Ascending aorta (tissue), 2 donors: Measurements from ENCODE around the gene ANKMY1. TPM values are rescaled to one million over a fixed set of nuclear protein-coding genes. Genes with fewer than 3 reads are reported as not detected.
A peak's percentile ranks its signal among the peaks of the same experiment; 100 is the strongest.

ENCODE experiments used
- DNase-seq, 2 donors: peaks; one replicate each; pipeline ENCODE4 v3.0.0-alpha.2; 2019; ENCODE audit warnings: low spot score in 2 of 2
- H3K27ac ChIP-seq, 2 donors: fragments of 200-600 bp; sonication (generic); one replicate each; pipeline ENCODE4 v1.5.1; 2016 to 2017; ENCODE audit warnings: mild to moderate bottlenecking in 1 of 2
- H3K27me3 ChIP-seq: fragments of 200-600 bp; sonication (generic); one replicate; pipeline ENCODE4 v1.5.1; 2017
- H3K36me3 ChIP-seq, 2 donors: fragments of 200-600 bp; sonication (generic); one replicate each; pipeline ENCODE4 v1.5.1; 2016
- H3K4me1 ChIP-seq, 2 donors: fragments of 200-600 bp; sonication (generic); one replicate each; pipeline ENCODE4 v1.5.1; 2016 to 2017; ENCODE audit warnings: mild to moderate bottlenecking in 1 of 2
- H3K4me3 ChIP-seq, 2 donors: fragments of 200-600 bp; sonication (generic); one replicate each; pipeline ENCODE4 v1.5.1; 2016 to 2017; ENCODE audit warnings: mild to moderate bottlenecking in 1 of 2
- H3K9me3 ChIP-seq, 2 donors: fragments of 200-600 bp; sonication (generic); one replicate each; pipeline ENCODE4 v1.5.1; 2016
- CTCF ChIP-seq, 3 experiments: fragments of 200-600 bp in 2 of 3; fragments of 450-650 bp in 1 of 3; sonication (generic) in 2 of 3; IDR thresholded peaks; one replicate each; pipeline ENCODE4 v1.5.1; 2016 to 2019; ENCODE audit warnings: antibody characterized with exemption in 3 of 3, mild to moderate bottlenecking in 1 of 3, moderate library complexity in 1 of 3
- intact Hi-C: fragments of 100-400 bp; cut with DNase I; formaldehyde crosslinking; loops from one replicate; pipeline ENCODE4 v1.15.1; 2023
- total RNA-seq: library from RNA; depleted of rRNA; stranded (reverse); fragments of >200 nt; gene quantifications from one replicate; pipeline ENCODE4 v1.1.0, GENCODE V29; 2016

Gene ANKMY1
- total RNA-seq, 1 donor from 2014 or later, result 14.4 TPM

- no peak overlapping the region for H3K4me3 ChIP-seq
- DNase-seq, result peak in 1 of 2 donors; percentile 30
- H3K27me3 ChIP-seq, result no peaks in the 10 kb centered on the region
- no peak overlapping the region for H3K27ac ChIP-seq
- no peaks in the 10 kb centered on the region for H3K9me3 ChIP-seq
- intact Hi-C loops, result no loop called here
- peaks cover 0 to 28% of the 10 kb centered on the region in 2 donors for H3K36me3 ChIP-seq
- no peak for TF ChIP-seq CTCF (IDR thresholded peaks at IDR 0.05)
- H3K4me1 ChIP-seq, result no peaks in the 10 kb centered on the region
These were observed 47.1 kb downstream of the ANKMY1 start for GRCh38 chr2:240510513-240511210.

- DNase-seq, result peak in 1 of 2 donors; percentile 12
- no peak overlapping the region for H3K27ac ChIP-seq
- no peaks in the 10 kb centered on the region for H3K27me3 ChIP-seq
- intact Hi-C loops, result no loop called here
- TF ChIP-seq CTCF (IDR thresholded peaks at IDR 0.05), result no peak
- H3K4me1 ChIP-seq, result no peaks in the 10 kb centered on the region
- no peak overlapping the region for H3K4me3 ChIP-seq
- no peaks in the 10 kb centered on the region for H3K9me3 ChIP-seq
- peaks cover 0 to 28% of the 10 kb centered on the region in 2 donors for H3K36me3 ChIP-seq
These were observed 47.9 kb downstream of the ANKMY1 start for GRCh38 chr2:240509667-240510512.

- Histone ChIP-seq H3K4me3 (no peak overlapping the region), H3K9me3 (no peaks in the 10 kb centered on the region), H3K36me3 (peaks cover 0 to 28% of the 10 kb centered on the region in 2 donors), H3K27ac (no peak overlapping the region), H3K4me1 (no peaks in the 10 kb centered on the region), H3K27me3 (no peaks in the 10 kb centered on the region)
- no peak for TF ChIP-seq CTCF (IDR thresholded peaks at IDR 0.05)
- intact Hi-C loops, result no loop called here
- DNase-seq, result no peak
These were observed 48.8 kb downstream of the ANKMY1 start for GRCh38 chr2:240508832-240509545.

GRCh38 chr2:240507778-240508251 lies 50.0 kb downstream of the ANKMY1 start:
- Histone ChIP-seq H3K4me3 (no peak overlapping the region), H3K27ac (no peak overlapping the region), H3K9me3 (no peaks in the 10 kb centered on the region), H3K4me1 (no peaks in the 10 kb centered on the region), H3K27me3 (no peaks in the 10 kb centered on the region), H3K36me3 (peaks cover 0 to 28% of the 10 kb centered on the region in 2 donors)
- no peak for TF ChIP-seq CTCF (IDR thresholded peaks at IDR 0.05)
- DNase-seq, result no peak
- intact Hi-C loops, result no loop called here

- peaks cover 0 to 23% of the 10 kb centered on the region in 2 donors for H3K36me3 ChIP-seq
- intact Hi-C loops, result no loop called here
These were observed 50.6 kb downstream of the ANKMY1 start for GRCh38 chr2:240507060-240507777.

More at GRCh38 chr2:240507060-240507777, 50.6 kb downstream of the ANKMY1 start:
- no peak overlapping the region for H3K4me3 ChIP-seq
- no peak overlapping the region for H3K27ac ChIP-seq
- no peak for TF ChIP-seq CTCF (IDR thresholded peaks at IDR 0.05)
- H3K4me1 ChIP-seq, result no peaks in the 10 kb centered on the region
- H3K27me3 ChIP-seq, result no peaks in the 10 kb centered on the region
- no peak for DNase-seq
- no peaks in the 10 kb centered on the region for H3K9me3 ChIP-seq
